NCI-H748 treated with DMSO at 0.1 percent for 48 hours (cell line): ENCODE results near the gene DBR1.

Source experiments
- DNase-seq: peaks from one replicate; lab custom pipeline; 2025; lab: John Stamatoyannopoulos, UW

DBR1 gene

GRCh38 chr3:138124188-138124587 is 50.5 kb downstream of the DBR1 start:
- DNase-seq, result no peak

- no peak for DNase-seq
Measured at GRCh38 chr3:138119423-138119766, 55.3 kb downstream of the DBR1 start.

- peak; percentile 40 for DNase-seq
Measured at GRCh38 chr3:138118612-138119422, 55.9 kb downstream of the DBR1 start.

DNA sequence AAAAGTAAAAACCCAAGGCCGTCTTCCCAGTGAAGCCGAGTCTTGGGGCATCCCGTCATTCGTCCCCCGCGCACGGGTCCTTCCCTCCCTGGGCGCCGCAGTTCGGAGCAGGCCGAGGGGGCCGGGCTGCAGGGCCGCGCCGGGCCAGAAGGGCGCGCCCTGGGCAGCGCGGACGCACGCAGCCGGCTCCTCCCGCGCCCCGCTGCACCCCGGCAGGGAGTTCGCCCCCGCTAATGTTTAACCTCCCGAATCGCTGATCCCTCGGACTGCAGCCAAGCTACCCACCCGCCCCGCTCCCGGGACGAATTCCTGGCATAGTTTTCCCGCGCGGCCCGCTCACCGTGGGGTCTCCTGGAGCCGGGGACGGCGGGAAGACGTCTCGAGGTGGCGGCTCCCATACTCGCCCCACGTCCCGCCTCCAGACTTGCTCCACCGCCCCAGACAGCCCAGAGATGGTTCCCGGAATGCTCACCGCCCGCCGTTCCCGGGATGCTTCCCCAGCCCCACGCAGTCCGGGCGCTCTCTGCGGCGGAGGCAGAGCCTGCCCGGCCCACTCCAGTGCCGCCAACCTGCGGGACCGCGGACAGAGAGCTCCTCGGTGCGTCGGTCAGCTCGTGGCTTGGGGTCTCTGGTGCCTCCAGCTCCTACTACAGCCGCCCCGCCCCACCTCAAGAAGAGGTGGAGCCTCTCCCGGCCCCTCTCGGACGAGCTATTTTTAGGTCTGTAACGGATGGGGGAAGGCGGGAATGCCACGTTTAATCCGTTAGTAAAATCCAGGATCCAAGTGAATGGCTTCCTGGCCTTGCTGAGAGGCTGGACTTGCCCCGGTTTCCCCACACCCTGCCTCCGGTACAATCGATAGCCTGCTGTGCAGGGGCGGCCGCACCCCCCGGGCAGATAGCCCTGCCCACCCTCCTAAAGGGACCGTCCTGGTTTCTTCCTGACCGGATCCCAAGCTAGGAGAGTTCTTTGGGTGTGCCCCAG is 59.4 kb downstream of the DBR1 start, which contains the start of gene DZIP1L:
Gene DZIP1L (minus strand): TSS at position 621 of the 984 bp plus-strand sequence. CDS start 11,637 bp downstream, outside the sequence.
- DNase-seq, result peak; percentile 22

GRCh38 chr3:138114431-138114918 is 60.2 kb downstream of the DBR1 start:
- no peak for DNase-seq

DNA sequence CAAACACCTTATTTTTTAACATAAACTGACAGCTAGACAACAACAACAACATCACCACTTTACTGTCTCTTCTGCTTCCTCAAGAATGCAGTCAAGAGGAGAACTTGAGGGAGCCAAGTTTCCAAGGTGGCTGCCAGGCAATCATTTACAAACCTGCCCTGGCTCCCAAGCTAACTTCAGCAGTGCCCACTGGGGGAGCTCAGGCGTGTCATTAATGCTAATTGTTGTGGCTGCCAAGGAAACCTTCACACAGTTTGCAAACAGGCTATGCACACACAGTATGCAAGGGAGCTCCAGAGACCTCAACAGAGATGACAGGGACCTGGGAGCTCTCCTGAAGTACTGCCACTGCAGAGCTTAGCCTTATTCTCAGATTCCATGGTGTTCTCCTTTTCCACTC is 61.4 kb downstream of the DBR1 start:
- peak; percentile 18 for DNase-seq

DNA sequence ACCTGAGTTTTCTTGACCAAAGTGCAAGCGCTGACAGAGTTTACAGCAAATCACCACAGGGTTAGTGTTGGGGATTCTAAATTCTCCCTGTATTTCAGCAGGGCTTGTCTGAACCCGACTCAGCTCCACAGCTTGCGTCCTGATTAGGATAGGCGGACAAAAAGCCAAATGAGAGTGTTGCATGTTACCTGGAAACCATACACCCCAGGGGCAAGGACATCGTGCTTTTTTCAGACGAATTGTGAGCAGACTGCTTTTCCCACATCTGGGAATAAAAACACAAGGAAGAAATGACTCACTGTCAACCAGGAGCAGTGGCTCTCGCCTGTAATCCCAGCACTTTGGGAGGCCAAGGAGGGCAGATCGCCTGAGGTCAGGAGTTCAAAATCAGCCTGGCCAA is 62.4 kb downstream of the DBR1 start:
- DNase-seq, result no peak
